Inferior parietal cortex (tissue), 1 donor: ENCODE measurements around the gene SMG5.

Source experiments
- DNase-seq: peaks from one replicate; pipeline ENCODE4 v3.0.0-alpha.2; 2016; ENCODE audit errors: extremely low spot score

Gene SMG5

DNA sequence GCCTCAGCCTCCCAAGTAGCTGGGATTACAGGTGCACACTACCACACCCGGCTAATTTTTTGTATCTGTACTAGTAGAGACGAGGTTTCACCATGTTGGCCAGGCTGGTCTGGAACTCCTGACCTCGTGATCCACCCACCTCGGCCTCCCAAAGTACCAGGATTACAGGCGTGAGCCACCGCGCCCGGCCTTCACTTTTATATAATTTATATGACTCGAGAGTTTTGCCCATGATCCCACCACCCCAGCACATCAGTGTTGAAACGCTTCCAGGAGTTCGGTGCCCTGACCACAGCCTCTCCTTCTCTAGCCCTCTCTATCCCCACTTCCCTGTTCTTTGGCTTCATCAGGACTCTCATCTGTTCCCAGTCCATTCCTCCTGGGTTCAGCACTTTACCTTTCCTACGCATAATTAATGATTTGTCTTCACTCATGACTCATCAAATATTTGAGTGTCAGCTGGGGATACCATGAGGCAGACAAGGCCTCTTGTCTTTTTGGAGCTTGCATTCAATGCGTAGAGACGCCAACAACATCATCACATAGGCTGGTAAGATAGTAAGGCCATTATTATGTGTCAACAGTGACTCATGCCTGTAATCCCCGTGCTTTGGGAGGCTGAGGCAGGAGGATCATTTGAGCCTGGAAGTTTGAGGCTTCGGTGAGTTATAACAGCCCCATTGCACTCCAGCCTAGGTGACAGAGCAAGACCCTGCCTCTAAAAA, 68.4 kb downstream of the SMG5 start:
- no peak for DNase-seq

DNA sequence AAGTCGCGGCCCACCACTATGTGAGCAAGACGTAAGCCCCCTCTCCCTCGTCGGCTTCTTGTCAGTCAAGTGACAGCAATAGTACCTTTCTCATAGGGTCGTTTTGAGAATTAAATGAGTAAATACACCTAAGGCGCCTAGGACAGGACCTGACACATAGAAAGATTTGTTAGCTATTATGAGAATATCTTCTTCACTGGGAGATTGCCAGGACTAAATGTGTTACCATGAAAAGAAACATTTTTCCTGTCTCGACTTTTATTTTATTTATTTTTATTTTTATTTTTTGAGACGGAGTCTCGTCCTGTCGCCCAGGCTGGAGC, 69.0 kb downstream of the SMG5 start:
- DNase-seq: peak; percentile 18

DNA sequence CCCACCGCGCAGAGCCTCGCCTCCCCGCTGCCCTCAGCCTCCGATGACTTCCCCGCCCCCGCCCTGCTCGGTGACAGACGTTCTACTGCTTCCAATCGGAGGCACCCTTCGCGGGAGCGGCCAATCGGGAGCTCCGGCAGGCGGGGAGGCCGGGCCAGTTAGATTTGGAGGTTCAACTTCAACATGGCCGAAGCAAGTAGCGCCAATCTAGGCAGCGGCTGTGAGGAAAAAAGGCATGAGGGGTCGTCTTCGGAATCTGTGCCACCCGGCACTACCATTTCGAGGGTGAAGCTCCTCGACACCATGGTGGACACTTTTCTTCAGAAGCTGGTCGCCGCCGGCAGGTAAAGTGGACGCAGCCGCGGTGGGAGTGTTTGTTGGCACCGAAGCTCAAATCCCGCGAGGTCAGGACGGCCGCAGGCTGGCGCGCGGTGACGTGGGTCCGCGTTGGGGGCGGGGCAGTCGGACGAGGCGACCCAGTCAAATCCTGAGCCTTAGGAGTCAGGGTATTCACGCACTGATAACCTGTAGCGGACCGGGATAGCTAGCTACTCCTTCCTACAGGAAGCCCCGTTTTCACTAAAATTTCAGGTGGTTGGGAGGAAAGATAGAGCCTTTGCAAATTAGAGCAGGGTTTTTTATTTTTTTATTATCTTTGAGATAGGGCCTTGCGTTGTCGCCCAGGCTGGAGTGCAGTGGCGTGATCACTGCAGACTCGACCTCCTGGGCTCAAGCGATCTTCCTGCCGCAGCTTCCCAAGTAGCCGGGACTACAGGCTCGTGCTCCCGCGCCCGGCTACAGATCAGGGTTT, 69.6 kb downstream of the SMG5 start, which contains the start of gene PMF1:
PMF1 (plus strand) TSS at position 175 of the 811 bp plus-strand sequence; CDS start at position 184, 9 bp downstream.
- DNase-seq: peak; percentile 97

DNA sequence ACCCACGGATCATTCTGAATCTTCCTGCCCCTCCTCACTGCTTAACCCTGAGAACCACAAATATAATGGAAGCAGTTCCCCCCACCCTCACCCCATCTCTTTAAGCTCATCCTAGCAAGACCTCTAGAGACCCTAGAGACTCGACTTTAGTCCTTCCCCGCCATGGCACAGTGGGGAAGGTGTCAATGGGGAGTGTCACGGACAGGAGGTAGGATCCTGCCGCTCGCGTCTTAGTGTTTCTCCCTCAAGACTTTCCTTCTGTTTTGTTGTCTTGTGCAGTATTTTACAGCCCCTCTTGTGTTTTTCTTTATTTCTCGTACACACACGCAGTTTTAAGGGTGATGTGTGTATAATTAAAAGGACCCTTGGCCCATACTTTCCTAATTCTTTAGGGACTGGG, 70.5 kb downstream of the SMG5 start:
- no peak for DNase-seq

DNA sequence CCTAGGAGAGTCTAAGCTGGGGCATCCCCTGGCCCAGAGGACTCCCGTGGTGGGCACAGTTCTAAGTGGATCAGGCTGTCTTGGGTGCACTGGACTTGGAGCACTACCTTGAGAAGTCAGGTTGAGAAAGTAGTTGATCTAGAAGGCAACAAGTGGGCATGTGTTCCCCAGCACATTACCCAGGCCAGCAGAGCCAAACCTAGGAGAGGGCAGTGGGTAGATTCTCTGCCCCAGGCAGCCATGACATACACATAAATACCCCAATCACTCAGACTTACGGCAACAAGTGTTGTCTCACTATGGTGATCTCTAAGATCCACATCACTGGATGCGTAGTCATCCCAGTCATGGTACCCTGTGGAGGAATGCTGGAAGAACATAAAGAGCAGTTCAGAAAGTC, 71.4 kb downstream of the SMG5 start:
- DNase-seq: no peak

DNA sequence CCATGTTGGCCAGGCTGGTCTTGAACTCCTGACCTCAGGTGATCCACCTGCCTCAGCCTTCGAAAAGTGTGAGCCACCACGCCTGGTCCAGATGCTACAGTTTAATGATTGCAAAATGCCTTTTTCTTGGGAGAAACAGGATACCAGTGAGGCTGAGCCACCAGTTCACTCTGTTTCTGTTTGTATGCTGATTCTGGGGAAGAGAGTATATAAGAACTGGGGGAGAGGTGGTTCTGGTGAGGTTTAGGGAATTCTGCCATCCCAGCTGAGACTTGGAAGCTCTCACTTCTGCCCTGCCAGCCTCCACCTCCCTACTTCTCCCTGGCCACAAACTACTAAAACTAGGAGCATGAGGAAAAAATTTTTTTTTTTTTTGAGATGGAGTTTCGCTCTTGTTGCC, 77.9 kb downstream of the SMG5 start:
- no peak for DNase-seq

DNA sequence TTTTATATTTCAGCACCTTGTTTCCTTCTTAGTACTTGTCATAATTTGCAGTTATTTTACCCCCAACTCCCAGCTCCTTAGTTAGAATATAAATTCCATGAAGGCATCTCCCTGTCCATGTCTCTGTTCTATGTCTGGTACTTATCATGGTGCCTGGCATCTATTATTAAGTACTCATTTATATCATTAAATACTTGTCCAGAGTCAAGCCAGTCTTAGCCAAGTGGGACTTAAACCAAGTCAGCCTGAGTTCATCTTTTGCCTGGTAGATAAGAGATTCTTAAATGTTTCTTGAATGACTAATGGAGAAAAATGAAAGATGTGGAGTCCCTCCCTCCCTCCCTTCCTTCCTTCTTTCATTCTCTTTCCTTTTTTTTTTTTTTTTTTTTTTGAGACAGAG, 79.3 kb downstream of the SMG5 start:
- DNase-seq: no peak

DNA sequence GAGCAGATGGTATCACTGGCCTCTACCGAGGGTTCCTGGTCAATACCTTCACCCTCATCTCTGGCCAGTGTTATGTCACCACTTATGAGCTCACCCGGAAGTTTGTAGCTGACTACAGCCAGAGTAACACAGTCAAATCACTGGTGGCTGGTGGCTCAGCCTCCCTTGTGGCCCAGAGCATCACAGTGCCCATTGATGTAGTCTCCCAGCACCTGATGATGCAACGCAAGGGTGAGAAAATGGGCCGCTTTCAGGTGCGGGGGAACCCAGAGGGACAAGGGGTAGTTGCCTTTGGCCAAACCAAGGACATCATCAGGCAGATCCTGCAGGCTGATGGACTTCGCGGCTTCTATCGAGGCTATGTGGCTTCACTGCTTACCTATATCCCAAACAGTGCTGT, 82.6 kb downstream of the SMG5 start:
- DNase-seq: no peak
